Left renal pelvis (tissue), 4 donors: ENCODE measurements around the gene ZNF17. TPM values are rescaled to one million over a fixed set of nuclear protein-coding genes. Genes with fewer than 3 reads are reported as not detected.

ENCODE experiments used
- DNase-seq, 4 donors: peaks; one replicate each; pipeline ENCODE4 v3.0.0-alpha.2; 2013; ENCODE audit warnings: low read depth in 4 of 4, low spot score in 3 of 4
- polyA plus RNA-seq, 4 donors: library from polyadenylated mRNA; unstranded; fragments of 120-200 nt; gene quantifications; one replicate each; pipeline ENCODE4 v1.2.1, GENCODE V29; 2013; ENCODE audit not compliant: insufficient read length in 4 of 4

ZNF17 gene
- polyA plus RNA-seq, 4 donors: 11.7 to 13.9 (median 12.3) TPM

DNA sequence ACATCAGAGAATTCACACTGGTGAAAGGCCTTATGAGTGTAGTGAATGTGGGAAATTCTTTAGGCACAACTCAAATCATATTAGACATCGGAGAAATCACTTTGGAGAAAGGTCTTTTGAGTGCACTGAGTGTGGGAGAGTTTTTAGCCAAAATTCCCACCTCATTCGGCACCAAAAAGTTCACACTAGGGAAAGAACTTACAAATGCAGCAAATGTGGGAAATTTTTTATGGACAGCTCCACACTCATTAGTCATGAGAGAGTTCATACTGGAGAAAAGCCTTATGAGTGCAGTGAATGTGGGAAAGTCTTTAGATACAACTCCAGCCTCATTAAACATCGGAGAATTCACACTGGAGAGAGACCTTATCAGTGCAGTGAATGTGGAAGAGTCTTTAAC, 10.1 kb downstream of the ZNF17 start:
- no peak for DNase-seq

DNA sequence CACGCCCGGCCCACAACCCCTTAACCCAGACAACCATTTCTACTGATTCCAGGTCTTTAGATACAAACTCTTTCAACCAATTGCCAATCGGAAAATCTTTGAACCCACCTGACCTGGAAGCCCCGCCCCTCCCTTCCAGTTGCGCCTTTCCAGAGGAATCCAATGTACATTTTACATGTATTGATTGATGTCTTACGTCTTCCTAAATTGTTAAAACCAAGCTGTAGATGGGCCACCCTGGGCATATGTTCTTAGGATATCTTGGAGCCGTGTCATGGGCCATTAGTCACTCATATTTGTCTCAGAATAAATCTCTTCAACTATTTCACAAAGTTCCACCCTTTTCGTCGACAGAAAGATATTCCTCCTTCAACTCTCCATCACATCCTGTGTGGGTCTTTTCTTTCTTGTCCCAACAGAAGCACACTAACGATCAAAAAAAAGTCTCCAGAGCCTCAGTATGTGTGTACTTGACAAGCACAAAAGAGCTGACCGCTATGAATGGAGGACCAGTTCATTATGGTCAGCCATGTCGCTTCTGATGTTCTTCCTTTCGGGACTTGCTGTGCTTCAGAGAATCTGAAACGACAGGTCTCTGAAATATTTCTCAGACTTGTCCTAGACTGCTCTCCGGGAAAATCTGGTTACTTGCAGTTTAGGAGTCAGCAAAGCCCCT, 23.6 kb downstream of the ZNF17 start:
- DNase-seq: peak in 1 of 4 donors; percentile 29

DNA sequence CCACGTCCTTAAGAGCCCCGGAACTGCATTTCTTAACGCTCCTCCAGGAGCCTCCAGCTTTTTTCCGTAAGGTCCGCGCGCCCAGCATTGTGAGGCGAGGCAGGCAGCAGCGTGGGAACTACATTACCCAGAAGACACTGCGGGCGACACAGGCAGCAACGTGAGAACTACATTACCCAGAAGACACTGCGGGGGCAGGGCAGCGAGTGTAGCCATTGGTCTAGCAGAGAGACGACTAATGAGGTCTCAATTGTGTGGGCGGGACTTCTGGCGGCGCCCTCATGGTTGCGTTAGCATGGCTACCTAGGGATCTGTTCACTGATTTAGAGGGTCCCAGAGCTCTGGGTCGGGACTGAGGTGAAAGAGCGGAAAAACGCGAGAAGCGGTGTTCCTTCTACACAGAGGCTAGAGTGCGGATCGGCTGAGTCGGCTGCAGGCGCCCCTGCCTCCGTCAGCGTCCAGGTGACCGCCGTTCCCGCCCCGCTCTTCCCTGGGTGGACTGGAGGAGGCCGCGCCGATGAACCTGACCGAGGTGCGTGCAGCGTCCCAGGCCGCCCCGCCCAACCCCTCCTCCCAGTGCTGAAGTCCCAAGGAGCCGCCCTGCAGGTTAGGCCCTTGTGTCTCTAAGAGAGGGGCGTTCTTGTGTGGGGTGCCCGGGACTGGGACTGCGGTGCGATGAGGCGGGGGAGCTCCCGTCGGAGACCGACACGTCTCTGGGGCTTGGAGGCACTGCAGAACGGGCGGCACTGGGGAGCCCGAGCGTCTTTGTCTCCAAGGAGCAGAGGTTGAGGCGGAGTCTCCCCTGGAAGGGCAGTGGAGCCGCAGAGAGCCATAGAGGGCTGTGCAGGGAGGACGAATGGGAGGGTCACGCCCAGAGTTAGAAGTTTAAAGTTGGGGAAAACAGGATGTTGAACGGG, 24.4 kb downstream of the ZNF17 start, which contains the start of gene ZNF749:
Gene ZNF749, plus strand, starts transcription at position 264 of the 917 bp plus-strand sequence. Its CDS starts 254 bp downstream, at position 518.
- DNase-seq: peak; percentile 90 to 99 (median 96)

DNA sequence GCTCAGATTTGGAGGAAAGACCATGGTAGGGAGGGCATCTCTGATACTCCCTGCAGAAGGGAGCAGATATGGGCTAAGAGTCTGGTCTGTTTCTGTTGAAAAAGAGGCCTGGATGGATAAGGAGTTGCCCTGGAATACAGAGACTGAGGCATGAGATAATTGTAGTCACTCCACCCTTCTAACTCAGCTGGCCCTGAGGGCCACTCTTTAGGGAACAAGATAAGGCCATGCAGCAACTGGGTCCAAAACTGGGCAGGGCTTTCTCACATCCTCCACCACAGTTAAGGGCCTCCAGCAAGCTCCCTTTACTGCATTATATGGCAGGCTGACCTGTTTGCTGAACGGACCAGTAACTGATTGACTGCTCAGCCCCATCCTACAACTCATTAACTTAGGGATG, 25.5 kb downstream of the ZNF17 start:
- no peak for DNase-seq

DNA sequence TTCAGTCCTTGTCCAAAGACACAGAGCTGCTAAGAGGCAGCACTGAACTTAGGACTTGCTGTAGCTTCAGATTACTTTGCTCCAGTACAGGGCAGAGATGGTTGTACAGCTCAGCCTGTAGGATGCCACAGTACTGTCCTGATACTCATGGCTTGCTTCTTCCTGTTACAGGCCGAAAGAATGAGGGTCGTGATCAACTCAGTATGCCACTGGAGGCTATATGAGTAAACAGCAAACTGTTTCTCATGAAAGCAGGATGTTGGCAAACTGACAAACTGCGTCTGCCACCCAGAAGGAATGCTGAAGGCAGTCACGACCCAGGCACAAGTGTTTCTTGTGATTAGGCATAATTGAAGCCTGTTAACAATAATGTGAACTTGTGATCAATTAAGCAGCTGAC, 27.0 kb downstream of the ZNF17 start:
- DNase-seq: no peak

DNA sequence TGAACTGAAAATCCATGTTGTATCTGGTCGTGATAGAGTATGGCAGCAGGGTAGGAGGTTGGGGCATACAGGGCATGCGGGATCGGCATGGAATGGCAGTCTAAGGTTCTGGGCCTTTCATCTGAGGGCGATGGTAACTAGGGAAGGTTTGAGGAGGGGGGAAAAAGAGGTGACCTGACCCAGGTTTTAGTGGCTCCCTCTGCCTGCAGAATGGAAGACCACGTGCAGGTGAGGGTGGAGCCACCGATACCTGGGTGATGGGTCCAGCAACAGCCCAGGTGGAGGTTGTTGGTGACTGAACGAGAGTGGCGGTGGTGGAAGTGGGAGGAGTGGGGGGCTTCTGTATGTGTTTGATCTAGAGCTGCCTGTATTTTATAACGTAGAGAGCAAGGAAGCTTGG, 28.0 kb downstream of the ZNF17 start:
- no peak for DNase-seq

DNA sequence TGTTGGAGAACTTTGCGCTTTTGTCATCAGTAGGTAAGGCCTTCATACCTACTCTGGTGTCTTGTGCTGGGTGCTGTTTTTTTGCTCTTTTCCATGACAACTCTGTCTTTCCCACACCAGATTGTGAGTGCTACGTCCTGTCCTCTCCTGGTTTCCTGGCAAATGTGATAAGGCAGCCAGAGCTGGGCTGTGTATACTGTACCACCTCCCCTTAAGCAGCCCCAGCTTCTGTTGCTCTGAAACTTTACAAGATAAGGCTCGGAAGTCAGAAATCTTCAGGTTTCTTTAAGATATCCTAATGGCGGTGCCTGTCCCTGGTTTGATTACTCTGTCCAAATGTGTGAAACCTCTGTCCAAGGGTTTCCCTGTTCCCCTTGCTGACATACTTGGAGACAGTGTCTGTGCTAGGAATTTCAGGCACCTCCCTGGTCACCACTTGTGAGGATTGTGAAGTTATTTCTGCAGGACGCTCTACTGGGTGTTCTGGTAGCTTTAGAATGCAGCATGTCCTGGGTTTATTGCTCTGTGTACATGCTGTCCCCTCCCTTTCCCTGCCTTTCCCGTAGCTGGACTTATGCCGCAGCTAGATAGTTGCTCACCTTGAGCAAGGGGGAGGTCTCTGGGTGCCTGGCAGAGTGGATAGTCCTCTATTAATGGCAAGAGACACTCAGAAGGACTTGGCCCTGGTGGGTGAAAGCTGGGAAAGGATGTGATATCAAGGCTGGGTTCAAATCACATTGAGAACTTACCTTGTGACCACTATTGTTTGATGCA, 31.2 kb downstream of the ZNF17 start:
- DNase-seq: no peak

DNA sequence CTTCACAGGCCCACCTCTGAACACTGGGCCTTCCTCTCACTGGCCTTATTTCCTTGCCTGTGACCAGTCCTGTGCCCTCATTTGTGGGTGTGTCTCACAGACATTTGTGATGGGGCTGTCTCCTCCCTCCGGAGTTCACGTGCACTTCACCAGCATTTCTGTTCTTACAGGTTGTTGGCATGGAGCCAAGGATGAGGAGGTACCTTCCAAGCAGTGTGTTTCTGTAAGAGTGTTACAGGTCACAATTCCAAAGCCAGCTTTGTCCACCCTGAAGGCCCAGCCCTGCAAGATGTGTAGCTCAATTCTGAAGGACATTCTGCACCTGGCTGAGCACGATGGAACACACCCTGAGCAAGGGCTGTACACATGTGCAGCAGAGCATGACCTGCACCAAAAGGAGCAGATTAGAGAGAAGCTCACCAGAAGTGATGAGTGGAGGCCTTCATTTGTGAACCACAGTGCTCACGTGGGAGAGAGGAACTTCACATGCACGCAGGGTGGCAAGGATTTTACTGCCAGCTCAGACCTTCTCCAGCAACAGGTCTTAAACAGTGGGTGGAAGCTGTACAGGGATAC, 32.2 kb downstream of the ZNF17 start:
- no peak for DNase-seq

DNA sequence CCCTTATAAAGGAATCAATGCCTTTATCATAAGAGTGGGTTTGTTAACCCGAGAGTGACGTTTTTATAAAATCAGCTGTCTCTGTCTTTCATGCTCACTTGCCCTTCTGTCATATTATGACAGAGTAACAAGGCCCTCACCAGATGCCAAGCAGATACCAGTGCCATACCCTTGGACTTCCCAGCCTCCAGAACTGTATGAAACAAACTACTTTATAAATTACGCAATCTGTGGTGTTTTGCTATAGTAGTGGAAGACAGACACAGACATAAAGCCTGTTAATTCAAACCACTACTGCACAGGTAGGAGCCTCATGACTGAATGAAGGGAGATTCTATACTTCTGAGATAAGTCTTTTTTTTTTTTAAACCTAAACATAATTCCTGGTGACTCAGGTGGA, 41.3 kb downstream of the ZNF17 start:
- no peak for DNase-seq

DNA sequence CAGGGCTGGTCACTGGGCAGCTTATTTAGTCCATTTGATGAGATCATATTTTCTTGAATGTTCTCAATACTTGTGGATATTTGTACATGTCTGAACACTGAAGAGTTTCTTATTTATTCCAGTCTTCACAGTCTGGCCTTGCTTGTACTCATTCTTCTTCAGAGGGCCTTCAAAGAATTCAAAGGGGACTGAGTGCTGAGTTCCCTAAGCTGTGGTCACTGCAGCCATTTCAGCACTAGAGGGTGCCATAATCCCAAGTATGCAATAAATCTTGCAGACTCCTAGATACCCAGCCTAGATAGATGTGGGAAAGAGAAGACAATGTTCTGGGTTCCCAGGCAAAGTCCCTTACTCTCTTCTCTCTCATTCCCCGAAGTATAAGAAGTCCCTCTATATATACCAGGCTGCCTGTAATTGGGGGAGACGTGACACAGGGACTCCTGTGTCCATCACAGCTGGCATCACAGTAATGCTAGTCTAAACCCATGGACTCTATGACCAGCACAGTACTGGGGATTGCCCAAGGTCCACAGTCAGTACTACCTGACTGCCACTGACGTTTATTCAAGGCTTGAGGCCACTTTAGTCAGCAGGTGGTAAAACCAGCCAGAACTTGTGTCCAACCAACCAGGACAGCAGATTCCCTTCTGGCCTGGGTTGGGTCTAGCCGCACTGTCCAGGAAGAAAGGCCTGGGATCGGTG, 54.9 kb downstream of the ZNF17 start:
- no peak for DNase-seq

DNA sequence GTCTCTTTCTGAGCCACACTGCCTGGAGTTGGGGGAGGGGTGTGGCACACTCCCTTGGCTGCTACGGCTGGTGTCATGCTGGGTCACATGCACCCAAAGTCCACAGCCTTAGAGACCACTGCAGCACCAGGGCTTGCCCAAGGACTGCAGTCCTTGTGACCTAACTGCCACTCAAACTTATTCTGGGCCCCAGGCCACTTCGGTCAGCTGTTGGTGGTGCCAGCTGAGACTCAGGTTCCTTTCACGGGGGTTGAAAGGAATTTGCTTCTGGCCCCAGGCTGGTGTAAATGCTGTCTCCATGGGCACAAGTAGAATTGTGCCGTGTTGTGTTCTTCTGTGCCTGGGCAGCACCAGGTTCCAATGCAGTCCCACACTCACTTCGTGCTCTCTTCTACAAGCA, 55.5 kb downstream of the ZNF17 start:
- no peak for DNase-seq

Other genes starting within 250 kb of the ZNF17 start
- not detected for gene DUXA, start 243.7 kb upstream of the ZNF17 start, polyA plus RNA-seq
- gene ZNF264, start 219.7 kb upstream of the ZNF17 start, polyA plus RNA-seq: 10 to 100 TPM; 18.5 to 23.4 (median 20.2) TPM
- gene AURKC, start 180.1 kb upstream of the ZNF17 start, polyA plus RNA-seq: 1 to 10 TPM in 3 of 4 donors, under 1 TPM in 1; 0.96 to 6.5 (median 1.7) TPM
- gene ZNF805, start 170.5 kb upstream of the ZNF17 start, polyA plus RNA-seq: 1 to 10 TPM; 5.3 to 6.9 (median 6.3) TPM
- gene ZNF460, start 130.7 kb upstream of the ZNF17 start, polyA plus RNA-seq: 1 to 10 TPM; 2.6 to 3.5 (median 3.0) TPM
- 10 to 100 TPM in 1 of 4 donors, 1 to 10 TPM in 3; 7.2 to 10.3 (median 8.8) TPM for gene ZNF543, start 90.7 kb upstream of the ZNF17 start, polyA plus RNA-seq
- gene ZNF304, start 59.9 kb upstream of the ZNF17 start, polyA plus RNA-seq: 10 to 100 TPM; 14.7 to 19.0 (median 17.1) TPM
- 10 to 100 TPM; 14.8 to 20.2 (median 16.6) TPM for gene TRAPPC2B, start 47.6 kb upstream of the ZNF17 start, polyA plus RNA-seq
- gene ZNF547, start 47.6 kb upstream of the ZNF17 start, polyA plus RNA-seq: 1 to 10 TPM; 2.5 to 6.6 (median 6.0) TPM
- gene ZNF548, start 21.3 kb upstream of the ZNF17 start, polyA plus RNA-seq: 10 to 100 TPM; 21.8 to 27.6 (median 24.8) TPM
- 10 to 100 TPM in 3 of 4 donors, 1 to 10 TPM in 1; 5.6 to 14.0 (median 12.7) TPM for gene ZNF749, start 24.2 kb downstream of the ZNF17 start, polyA plus RNA-seq
- 1 to 10 TPM; 1.6 to 5.8 (median 3.1) TPM for gene VN1R1, start 46.0 kb downstream of the ZNF17 start, polyA plus RNA-seq
- 10 to 100 TPM in 3 of 4 donors, 1 to 10 TPM in 1; 9.8 to 23.2 (median 22.3) TPM for gene ZNF772, start 66.4 kb downstream of the ZNF17 start, polyA plus RNA-seq
- gene ZNF419, start 76.6 kb downstream of the ZNF17 start, polyA plus RNA-seq: 10 to 100 TPM; 14.2 to 23.6 (median 20.2) TPM
- 10 to 100 TPM; 10.1 to 13.9 (median 11.6) TPM for gene ZNF773, start 88.8 kb downstream of the ZNF17 start, polyA plus RNA-seq
- 10 to 100 TPM; 10.5 to 15.7 (median 14.1) TPM for gene ZNF549, start 116.2 kb downstream of the ZNF17 start, polyA plus RNA-seq
- gene ZNF550, start 148.7 kb downstream of the ZNF17 start, polyA plus RNA-seq: 10 to 100 TPM; 15.1 to 22.7 (median 21.1) TPM
- gene ZNF416, start 167.8 kb downstream of the ZNF17 start, polyA plus RNA-seq: 10 to 100 TPM in 1 of 4 donors, 1 to 10 TPM in 3; 7.3 to 10.1 (median 8.6) TPM
- 10 to 100 TPM; 12.9 to 21.4 (median 17.3) TPM for gene ZIK1, start 173.0 kb downstream of the ZNF17 start, polyA plus RNA-seq
- gene ZNF530, start 188.7 kb downstream of the ZNF17 start, polyA plus RNA-seq: 1 to 10 TPM; 4.4 to 5.4 (median 4.7) TPM
- gene ZNF134, start 203.1 kb downstream of the ZNF17 start, polyA plus RNA-seq: 10 to 100 TPM; 16.0 to 28.1 (median 27.1) TPM
- 10 to 100 TPM; 24.7 to 46.4 (median 32.4) TPM for gene ZNF211, start 222.0 kb downstream of the ZNF17 start, polyA plus RNA-seq